SKM-1 (cell line): ENCODE results near the gene PLEKHO2.

ENCODE experiments used
- DNase-seq: peaks from one replicate; lab custom pipeline; 2025; ENCODE audit not compliant: unreplicated experiment; lab: John Stamatoyannopoulos, UW

Gene PLEKHO2

GRCh38 chr15:64891561-64891960, 49.8 kb downstream of the PLEKHO2 start:
- no peak for DNase-seq

- DNase-seq = no peak
Measured at GRCh38 chr15:64892847-64893403, 51.2 kb downstream of the PLEKHO2 start.

- DNase-seq = peak; percentile 99
Measured at GRCh38 chr15:64893481-64894394, 52.0 kb downstream of the PLEKHO2 start.

GRCh38 chr15:64894395-64895056, 52.8 kb downstream of the PLEKHO2 start:
- DNase-seq = no peak

GRCh38 chr15:64895285-64896065, 53.8 kb downstream of the PLEKHO2 start:
- DNase-seq = peak; percentile 73

- DNase-seq = no peak
Measured at GRCh38 chr15:64896371-64897069, 54.8 kb downstream of the PLEKHO2 start.

GRCh38 chr15:64897345-64897985, 55.8 kb downstream of the PLEKHO2 start:
- DNase-seq = no peak

GRCh38 chr15:64898406-64898805, 56.7 kb downstream of the PLEKHO2 start:
- DNase-seq = no peak

- DNase-seq = no peak
Measured at GRCh38 chr15:64901141-64901540, 59.4 kb downstream of the PLEKHO2 start.

GRCh38 chr15:64901914-64902313, 60.2 kb downstream of the PLEKHO2 start:
- DNase-seq = no peak

- no peak for DNase-seq
Measured at GRCh38 chr15:64902863-64903262, 61.1 kb downstream of the PLEKHO2 start.

- DNase-seq = no peak
Measured at GRCh38 chr15:64903326-64903950, 61.7 kb downstream of the PLEKHO2 start.

GRCh38 chr15:64904189-64904588, 62.5 kb downstream of the PLEKHO2 start:
- no peak for DNase-seq

GRCh38 chr15:64905119-64905831, 63.6 kb downstream of the PLEKHO2 start:
- DNase-seq = peak; percentile 64

- DNase-seq = no peak
Measured at GRCh38 chr15:64905941-64906340, 64.2 kb downstream of the PLEKHO2 start.

GRCh38 chr15:64906402-64906801, 64.7 kb downstream of the PLEKHO2 start:
- DNase-seq = no peak

GRCh38 chr15:64907991-64908390, 66.3 kb downstream of the PLEKHO2 start:
- DNase-seq = no peak

GRCh38 chr15:64909546-64909945, 67.8 kb downstream of the PLEKHO2 start:
- no peak for DNase-seq
